GM12878 (cell line): Measurements from ENCODE around the gene RNF113A. TPM values are rescaled to one million over a fixed set of nuclear protein-coding genes. Genes with fewer than 3 reads are reported as not detected.

Source experiments
- ATAC-seq: fragments of 200-7000 bp; cut with Tn5 transposase; 3 replicates; pipeline ENCODE4 v1.9.1; 2020; ENCODE audit warnings: mild to moderate bottlenecking, moderate library complexity
- BruUV-seq: library from RNA; stranded (reverse); fragments of 400-500 nt; replicated peaks from 2 replicates; lab custom pipeline; 2021; lab: Mats Ljungman, UMichigan
- CTCF ChIA-PET: fragments of 300-600 bp; sonication (Branson Sonifier 250); formaldehyde crosslinking; extraction: SDS; loops from one replicate; lab custom pipeline; 2021; ENCODE audit warnings: inconsistent platforms; lab: Yijun Ruan, JAX
- POLR2A ChIA-PET: fragments of 350-600 bp; formaldehyde crosslinking; extraction: SDS; loops from one replicate; lab custom pipeline; 2021; ENCODE audit warnings: inconsistent platforms; lab: Charles Lee
- RAD21 ChIA-PET: fragments of 300-600 bp; sonication (Branson Sonifier 250); formaldehyde crosslinking; loops from one replicate; lab custom pipeline; 2023; ENCODE audit warnings: antibody characterized with exemption; ENCODE audit not compliant: unreplicated experiment; lab: Charles Lee
- SMC1A ChIA-PET: fragments of 300-600 bp; sonication (Branson Sonifier 250); formaldehyde crosslinking; loops from one replicate; lab custom pipeline; 2023; ENCODE audit not compliant: unreplicated experiment, uncharacterized antibody; lab: Charles Lee
- DNase-seq: peaks from one replicate; pipeline ENCODE4 v3.0.0-alpha.2; 2011; ENCODE audit warnings: low read depth, low spot score
- FAIRE-seq: peaks from 3 replicates; lab custom pipeline; 2011; peaks lifted over from hg19 to GRCh38; lab: Jason Lieb, UNC
- H2AFZ ChIP-seq: 2 replicates; pipeline ENCODE4 v1.6.0; 2011; ENCODE audit warnings: low read depth, low read length, control low read depth; ENCODE audit not compliant: control insufficient read depth
- H3K27ac ChIP-seq: 2 replicates; pipeline ENCODE4 v1.5.1; 2011; ENCODE audit warnings: control low read depth; ENCODE audit not compliant: control insufficient read depth, insufficient read depth
- H3K27me3 ChIP-seq, 2 experiments: replicated peaks in 1 of 2; 2 replicates each; pipeline versions ENCODE4 v1.6.0 to v1.6.1; 2011; ENCODE audit warnings: low read length in 1 of 2; ENCODE audit not compliant: control insufficient read depth in 2 of 2, insufficient read depth in 2 of 2
- H3K36me3 ChIP-seq, 2 experiments: 2 replicates each; pipeline ENCODE4 v1.5.1; 2011; ENCODE audit warnings: low read length in 1 of 2; ENCODE audit not compliant: control insufficient read depth in 2 of 2, insufficient read depth in 2 of 2
- H3K4me1 ChIP-seq: 2 replicates; pipeline ENCODE4 v1.6.1; 2011; ENCODE audit warnings: mild to moderate bottlenecking, low read length, moderate library complexity, mixed read lengths; ENCODE audit not compliant: control insufficient read depth, insufficient read depth
- H3K4me2 ChIP-seq: 2 replicates; pipeline ENCODE4 v1.6.0; 2011; ENCODE audit warnings: control low read depth; ENCODE audit not compliant: control insufficient read depth, insufficient read depth
- H3K4me3 ChIP-seq: fragments of 200-600 bp; sonication (generic); 2 replicates; pipeline ENCODE4 v1.5.1; 2016
- H3K79me2 ChIP-seq: 2 replicates; pipeline ENCODE4 v1.6.0; 2011; ENCODE audit warnings: low read length; ENCODE audit not compliant: control insufficient read depth, insufficient read depth
- H3K9ac ChIP-seq: 2 replicates; pipeline ENCODE4 v1.8.0; 2011; ENCODE audit warnings: low read length, control low read depth, mixed read lengths; ENCODE audit not compliant: control insufficient read depth, insufficient read depth
- H3K9me3 ChIP-seq: replicated peaks from 3 replicates; pipeline ENCODE4 v1.5.1; 2011; ENCODE audit warnings: mild to moderate bottlenecking, low read length; ENCODE audit not compliant: control insufficient read depth, insufficient read depth
- H4K20me1 ChIP-seq: 2 replicates; pipeline ENCODE4 v1.6.0; 2011; ENCODE audit not compliant: control insufficient read depth, insufficient read depth
- IRF4 ChIP-seq: IDR thresholded peaks from 2 replicates; pipeline ENCODE4 v1.6.1; 2011; ENCODE audit warnings: low read depth, low read length
- LARP7 ChIP-seq: fragments of 450-650 bp; IDR thresholded peaks from 2 replicates; pipeline ENCODE4 v1.6.1; 2017; ENCODE audit warnings: mild to moderate bottlenecking
- NR2C2 ChIP-seq: IDR thresholded peaks from 2 replicates; pipeline ENCODE4 v1.6.1; 2011; ENCODE audit warnings: borderline replicate concordance, low read depth; ENCODE audit not compliant: control insufficient read depth, insufficient read length
- RAD21 ChIP-seq: IDR thresholded peaks from 2 replicates; pipeline ENCODE4 v1.6.1; 2011; ENCODE audit warnings: mild to moderate bottlenecking, low read depth, low read length, moderate library complexity; ENCODE audit not compliant: insufficient read depth
- RUNX3 ChIP-seq: IDR thresholded peaks from 2 replicates; pipeline ENCODE4 v1.6.1; 2012; ENCODE audit warnings: low read length, inconsistent platforms
- SMC3 ChIP-seq: IDR thresholded peaks from 2 replicates; pipeline ENCODE4 v1.6.1; 2011; ENCODE audit warnings: low read length, improper control_type of control experiment, borderline replicate concordance
- YY1 ChIP-seq: IDR thresholded peaks from 2 replicates; pipeline ENCODE4 v1.6.1; 2011; ENCODE audit warnings: low read depth, mild to moderate bottlenecking, low read length
- ZNF217 ChIP-seq: fragments of 450-650 bp; IDR thresholded peaks from 2 replicates; pipeline ENCODE4 v1.6.1; 2017; ENCODE audit warnings: antibody characterized with exemption, mild to moderate bottlenecking
- WGBS: methylation state at CpG from one replicate; pipeline ENCODE4 v1.1.6; 2016; ENCODE audit warnings: low lambda C conversion rate; ENCODE audit not compliant: insufficient replicate concordance, insufficient coverage; ENCODE audit errors: missing lambda C conversion rate; 5-methylcytosine and 5-hydroxymethylcytosine counted together
- in situ Hi-C: fragments of 300-500 bp; cut with MboI; formaldehyde crosslinking; loops from 9 replicates; pipeline ENCODE4 v1.14.3; 2018; ENCODE audit warnings: mixed read lengths
- intact Hi-C: fragments of 100-400 bp; cut with micrococcal nuclease; formaldehyde crosslinking; loops from one replicate; pipeline ENCODE4 v1.14.2; 2022; ENCODE audit not compliant: unreplicated experiment
- polyA plus RNA-seq, 11 experiments: library from polyadenylated mRNA; depleted of rRNA in 4 of 11; unstranded in 6 of 11; stranded (reverse) in 5 of 11; fragments of >200 nt; fragmentation: Nextera tagmentation in 4 of 11; fragmentation: Illumina TruSeq in 1 of 11; extraction: Ambion mirVana in 4 of 11; extraction: Trizol in 1 of 11; gene quantifications; 1 replicate in 1 of 11; 2 replicates in 10 of 11; pipeline versions ENCODE4 v1.2.1 to v1.2.3, GENCODE V29; 2011 to 2016; ENCODE audit warnings: inconsistent platforms in 2 of 11, missing spikeins in 2 of 11, low read depth in 1 of 11
- total RNA-seq, 4 experiments: library from RNA; depleted of rRNA in 3 of 4; stranded (reverse); fragments of >200 nt in 3 of 4; fragmentation: Illumina TruSeq in 1 of 4; extraction: Trizol in 1 of 4; gene quantifications; 2 replicates each; pipeline versions ENCODE4 v1.2.1 to v1.2.3, GENCODE V29; 2013 to 2021
- TF ChIP-seq, protein P1 (sequence below): fragments of 150-350 bp; IDR thresholded peaks from 2 replicates; pipeline ENCODE4 v1.6.1; 2014; ENCODE audit warnings: mild to moderate bottlenecking, low read depth, low read length
- TF ChIP-seq, protein P2 (sequence below), 3 experiments: IDR thresholded peaks in 2 of 3; conservative IDR thresholded peaks in 1 of 3; 2 replicates each; pipeline ENCODE4 v1.5.1; 2011; ENCODE audit warnings: low read depth in 3 of 3, low read length in 3 of 3, mild to moderate bottlenecking in 3 of 3, control low read depth in 2 of 3, moderate library complexity in 2 of 3, inconsistent platforms in 1 of 3, mixed read lengths in 1 of 3; ENCODE audit not compliant: control insufficient read depth in 2 of 3, insufficient read depth in 1 of 3; ENCODE audit errors: extremely low read depth in 1 of 3

RNF113A gene
- total and polyA plus RNA-seq, 10 of the 15 experiments (the other 5 are each of a cell fraction or from before 2014, with no cell fraction given), result 20.6 to 33.1 (median 23.4) TPM

DNA sequence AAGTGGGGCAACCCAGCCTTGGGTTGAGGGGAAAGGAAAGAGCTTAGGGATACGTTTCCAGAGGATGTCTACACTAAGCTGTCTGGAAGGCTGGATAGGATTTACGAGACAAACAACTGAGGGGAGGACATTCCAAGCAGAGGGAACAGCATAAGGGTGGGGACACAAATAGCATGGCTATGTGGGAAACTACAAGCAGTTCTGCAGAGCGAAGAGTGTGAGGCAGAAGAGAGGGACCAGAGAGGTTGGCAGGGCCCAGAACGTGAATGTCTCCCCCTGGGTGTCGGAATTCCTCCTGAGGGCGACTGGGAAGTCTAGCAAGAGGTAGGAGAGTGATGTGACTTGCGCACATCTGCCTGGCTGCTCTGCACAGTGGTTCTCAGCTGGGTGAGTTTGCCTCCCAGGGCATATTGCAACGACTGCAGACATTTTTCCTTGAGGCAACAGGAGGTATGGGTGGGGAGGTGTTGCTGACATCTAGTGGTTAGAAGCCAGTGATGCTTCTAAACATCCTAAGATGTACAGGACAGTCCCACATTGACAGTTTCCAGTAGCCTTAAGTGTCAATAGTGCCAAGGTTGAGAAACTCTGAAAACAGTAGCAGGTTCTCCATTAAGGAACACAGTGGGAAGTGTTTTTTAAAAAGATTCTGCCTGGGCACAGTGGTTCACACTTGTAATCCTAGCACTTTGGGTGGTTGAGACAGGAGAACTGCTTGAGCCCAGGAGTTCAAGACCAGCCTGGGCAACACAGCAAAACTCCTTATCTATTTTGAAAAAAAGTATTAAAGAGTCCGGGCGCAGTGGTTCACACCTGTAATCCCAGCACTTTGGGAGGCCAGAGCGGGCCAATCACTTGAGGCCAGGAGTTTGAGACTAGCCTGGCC is 9.3 kb upstream of the RNF113A start:
- Histone ChIP-seq H3K9ac (no peak overlapping the region), H3K36me3 (peaks cover 0 to 4% of the 10 kb centered on the region in 2 experiments; a peak in 1 of 4 replicates), H4K20me1 (no peaks in the 10 kb centered on the region), H3K9me3 (no peaks in the 10 kb centered on the region), H3K4me3 (no peak overlapping the region), H3K27ac (no peak overlapping the region), H3K27me3 (no peaks in the 10 kb centered on the region), H3K4me1 (peaks cover 10% of the 10 kb centered on the region), H3K79me2 (no peaks in the 10 kb centered on the region), H2AFZ (no peak overlapping the region), H3K4me2 (no peak overlapping the region)
- TF ChIP-seq LARP7, result 0 out of 2 replicates have a peak, but pooled peaks have one; percentile 46
- peak; percentile 63; the same call in 1 of the 2 replicates for TF ChIP-seq SMC3
- TF ChIP-seq YY1, result peak; percentile 77
- peak; percentile 34; the same call in 1 of the 2 replicates for TF ChIP-seq RUNX3
- TF ChIP-seq IRF4, result 0 out of 2 replicates have a peak, but pooled peaks have one; percentile 17
- TF ChIP-seq, protein P1, sequence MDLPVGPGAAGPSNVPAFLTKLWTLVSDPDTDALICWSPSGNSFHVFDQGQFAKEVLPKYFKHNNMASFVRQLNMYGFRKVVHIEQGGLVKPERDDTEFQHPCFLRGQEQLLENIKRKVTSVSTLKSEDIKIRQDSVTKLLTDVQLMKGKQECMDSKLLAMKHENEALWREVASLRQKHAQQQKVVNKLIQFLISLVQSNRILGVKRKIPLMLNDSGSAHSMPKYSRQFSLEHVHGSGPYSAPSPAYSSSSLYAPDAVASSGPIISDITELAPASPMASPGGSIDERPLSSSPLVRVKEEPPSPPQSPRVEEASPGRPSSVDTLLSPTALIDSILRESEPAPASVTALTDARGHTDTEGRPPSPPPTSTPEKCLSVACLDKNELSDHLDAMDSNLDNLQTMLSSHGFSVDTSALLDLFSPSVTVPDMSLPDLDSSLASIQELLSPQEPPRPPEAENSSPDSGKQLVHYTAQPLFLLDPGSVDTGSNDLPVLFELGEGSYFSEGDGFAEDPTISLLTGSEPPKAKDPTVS, result no peak
- no peak for TF ChIP-seq ZNF217
- no peak for TF ChIP-seq NR2C2
- TF ChIP-seq, protein P2, sequence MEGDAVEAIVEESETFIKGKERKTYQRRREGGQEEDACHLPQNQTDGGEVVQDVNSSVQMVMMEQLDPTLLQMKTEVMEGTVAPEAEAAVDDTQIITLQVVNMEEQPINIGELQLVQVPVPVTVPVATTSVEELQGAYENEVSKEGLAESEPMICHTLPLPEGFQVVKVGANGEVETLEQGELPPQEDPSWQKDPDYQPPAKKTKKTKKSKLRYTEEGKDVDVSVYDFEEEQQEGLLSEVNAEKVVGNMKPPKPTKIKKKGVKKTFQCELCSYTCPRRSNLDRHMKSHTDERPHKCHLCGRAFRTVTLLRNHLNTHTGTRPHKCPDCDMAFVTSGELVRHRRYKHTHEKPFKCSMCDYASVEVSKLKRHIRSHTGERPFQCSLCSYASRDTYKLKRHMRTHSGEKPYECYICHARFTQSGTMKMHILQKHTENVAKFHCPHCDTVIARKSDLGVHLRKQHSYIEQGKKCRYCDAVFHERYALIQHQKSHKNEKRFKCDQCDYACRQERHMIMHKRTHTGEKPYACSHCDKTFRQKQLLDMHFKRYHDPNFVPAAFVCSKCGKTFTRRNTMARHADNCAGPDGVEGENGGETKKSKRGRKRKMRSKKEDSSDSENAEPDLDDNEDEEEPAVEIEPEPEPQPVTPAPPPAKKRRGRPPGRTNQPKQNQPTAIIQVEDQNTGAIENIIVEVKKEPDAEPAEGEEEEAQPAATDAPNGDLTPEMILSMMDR (IDR thresholded peaks at IDR 0.05 in 2 of 3, conservative IDR thresholded peaks at IDR 0.05 in 1 of 3; ENCODE audit: control insufficient read depth in 2 of 3, extremely low read depth in 1 of 3, insufficient read depth in 1 of 3, low read depth in 3 of 3, low read length in 3 of 3), result peak; percentile 76 to 82 (median 77)
- TF ChIP-seq RAD21, result peak; percentile 76
- peak; percentile 35 for DNase-seq
- BruUV-seq, result no TSS peak
- CTCF ChIA-PET, result interaction anchor here (0.6 to 2.8 kb wide), 6 partner anchors 11 to 365 kb away, joined by 3 to 8 read pairs (median 4); partner anchors contain the start of gene UPF3B
- in situ Hi-C loops, result no loop called here
- peak; percentile 98 for ATAC-seq
- WGBS, result 43% methylated on average over 11 of the region's 11 CpGs
- FAIRE-seq, result peak; percentile 96
- intact Hi-C loops, result loop anchor here (1.0 to 10.0 kb wide), 3 partner anchors 90 to 396 kb away; partner anchors contain the start of gene RPL39
- POLR2A ChIA-PET, result no interaction called here
- RAD21 ChIA-PET, result interaction anchor here (0.7 to 1.1 kb wide), 2 partner anchors 12 to 28 kb away, joined by 3 read pairs; partner anchors contain the start of gene UPF3B
- SMC1A ChIA-PET, result no interaction called here
